ENCODE results near the gene LILRA6.
"Not testable (repeated sequence)": the region's sequence is repeated elsewhere in the genome, so short reads cannot be mapped to it uniquely, and the experiment has no call there.

LILRA6 gene

DNA sequence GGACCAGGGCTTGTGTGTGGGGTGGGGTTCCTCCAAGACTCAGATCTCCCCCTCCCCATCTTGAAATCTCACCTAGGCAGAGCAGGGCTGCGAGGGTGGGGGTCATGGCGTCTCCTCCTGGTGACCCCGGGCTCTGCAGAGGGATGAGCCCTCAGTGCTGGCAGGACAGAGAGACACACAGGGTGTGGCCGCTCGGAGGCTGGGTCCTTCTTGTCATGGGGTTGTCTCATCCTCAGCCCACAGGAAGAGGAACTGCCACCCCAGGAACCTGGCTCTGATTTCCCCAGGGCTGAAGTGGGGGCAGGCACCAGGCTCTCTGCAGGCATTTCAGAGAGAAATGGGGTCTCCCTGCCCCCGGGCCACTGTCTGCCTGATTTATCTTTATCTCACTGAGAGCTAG lies at the start of gene LILRA6:
Gene LILRA6, minus strand, starts transcription at position 145 of the 400 bp plus-strand sequence.
- H3K4me3 ChIP-seq (ENCODE audit: low read length); H3K4me1 ChIP-seq (ENCODE audit: control insufficient read depth, insufficient read depth, low read length); H3K36me3 ChIP-seq (ENCODE audit: control insufficient read depth, insufficient read depth, low read length, severe bottlenecking); DNase-seq (ENCODE audit: low read depth); H3K9me3 ChIP-seq (ENCODE audit: control insufficient read depth, low read length); H3K9ac ChIP-seq (ENCODE audit: low read length): not testable (repeated sequence)
- H3K27me3 ChIP-seq (replicated peaks; ENCODE audit: control insufficient read depth, insufficient read depth, low read length), result peaks cover 11% of the 10 kb centered on the region

DNA sequence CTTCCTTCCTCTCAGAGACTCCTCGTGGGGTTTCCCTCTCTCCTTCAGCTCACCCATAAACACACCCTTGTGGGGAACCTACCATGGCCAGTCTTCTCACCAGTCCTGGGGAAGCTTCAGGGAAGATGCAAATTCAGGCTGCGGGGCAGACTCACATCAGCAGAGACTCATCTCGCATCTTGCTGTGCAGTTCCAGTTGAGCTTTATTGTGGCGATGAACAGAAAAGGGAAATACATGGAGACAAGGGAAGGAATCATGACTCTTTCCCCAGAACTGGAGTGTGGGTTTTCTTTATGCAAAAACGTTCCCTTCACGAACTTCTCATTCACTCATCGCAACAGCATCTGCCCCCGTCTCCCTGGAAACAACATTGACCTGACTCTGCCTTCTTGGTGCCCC lies 46.6 kb upstream of the LILRA6 start:
- not testable (repeated sequence) for DNase-seq (ENCODE audit: low read depth); H3K27me3 ChIP-seq (replicated peaks; ENCODE audit: control insufficient read depth, insufficient read depth, low read length); H3K4me1 ChIP-seq (ENCODE audit: control insufficient read depth, insufficient read depth, low read length); H3K9me3 ChIP-seq (ENCODE audit: control insufficient read depth, low read length); H3K36me3 ChIP-seq (ENCODE audit: control insufficient read depth, insufficient read depth, low read length, severe bottlenecking); H3K9ac ChIP-seq (ENCODE audit: low read length); H3K4me3 ChIP-seq (ENCODE audit: low read length)

DNA sequence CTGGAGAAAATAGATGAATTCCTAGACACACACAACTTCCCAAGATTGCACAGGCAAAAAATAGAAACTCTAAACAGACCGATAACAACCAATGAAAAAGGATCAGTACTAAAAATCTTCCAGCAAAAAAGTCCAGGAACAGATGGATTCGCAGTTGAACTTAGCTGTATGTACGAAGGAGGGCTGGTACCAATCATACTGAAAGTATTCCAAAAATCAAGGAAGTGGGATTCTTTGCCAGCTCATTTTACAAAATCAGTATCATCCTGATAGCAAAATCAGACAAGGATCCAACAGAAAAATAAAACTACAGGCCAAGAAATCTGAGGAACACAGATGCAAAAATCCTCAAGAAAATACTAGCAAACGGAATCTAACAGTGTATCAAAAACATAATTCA lies 44.9 kb upstream of the LILRA6 start:
- Histone ChIP-seq H3K4me3 (ENCODE audit: low read length) (no peak overlapping the region), H3K4me1 (ENCODE audit: control insufficient read depth, insufficient read depth, low read length) (no peaks in the 10 kb centered on the region), H3K36me3 (ENCODE audit: control insufficient read depth, insufficient read depth, low read length, severe bottlenecking) (no peaks in the 10 kb centered on the region), H3K27me3 (replicated peaks; ENCODE audit: control insufficient read depth, insufficient read depth, low read length) (peaks cover 14% of the 10 kb centered on the region), H3K9me3 (ENCODE audit: control insufficient read depth, low read length) (no peaks in the 10 kb centered on the region), H3K9ac (ENCODE audit: low read length) (no peak overlapping the region)
- DNase-seq (ENCODE audit: low read depth), result peak; percentile 15

DNA sequence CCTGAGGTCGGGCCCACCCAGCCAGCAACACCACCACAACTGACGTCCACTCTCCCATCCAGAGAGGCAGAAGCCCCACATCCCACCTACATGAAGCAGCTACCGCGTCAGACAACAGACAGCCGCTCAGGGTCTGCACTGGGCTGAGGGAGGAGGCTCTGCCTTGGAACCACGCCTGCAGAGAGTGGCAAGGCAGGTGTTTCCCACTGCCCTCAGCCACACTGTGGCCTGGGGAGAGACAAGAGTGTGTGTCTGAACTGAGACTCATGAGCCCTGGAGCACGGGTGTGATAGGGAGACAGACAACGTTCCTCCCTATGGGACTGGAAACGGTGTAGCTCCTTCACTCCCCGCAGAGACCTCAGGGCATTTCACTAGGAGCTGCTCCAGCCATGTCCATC lies 43.7 kb upstream of the LILRA6 start:
- H3K36me3 ChIP-seq (ENCODE audit: control insufficient read depth, insufficient read depth, low read length, severe bottlenecking); H3K4me1 ChIP-seq (ENCODE audit: control insufficient read depth, insufficient read depth, low read length); H3K4me3 ChIP-seq (ENCODE audit: low read length); H3K9ac ChIP-seq (ENCODE audit: low read length); H3K9me3 ChIP-seq (ENCODE audit: control insufficient read depth, low read length); DNase-seq (ENCODE audit: low read depth): not testable (repeated sequence)
- peaks cover 20% of the 10 kb centered on the region for H3K27me3 ChIP-seq (replicated peaks; ENCODE audit: control insufficient read depth, insufficient read depth, low read length)

DNA sequence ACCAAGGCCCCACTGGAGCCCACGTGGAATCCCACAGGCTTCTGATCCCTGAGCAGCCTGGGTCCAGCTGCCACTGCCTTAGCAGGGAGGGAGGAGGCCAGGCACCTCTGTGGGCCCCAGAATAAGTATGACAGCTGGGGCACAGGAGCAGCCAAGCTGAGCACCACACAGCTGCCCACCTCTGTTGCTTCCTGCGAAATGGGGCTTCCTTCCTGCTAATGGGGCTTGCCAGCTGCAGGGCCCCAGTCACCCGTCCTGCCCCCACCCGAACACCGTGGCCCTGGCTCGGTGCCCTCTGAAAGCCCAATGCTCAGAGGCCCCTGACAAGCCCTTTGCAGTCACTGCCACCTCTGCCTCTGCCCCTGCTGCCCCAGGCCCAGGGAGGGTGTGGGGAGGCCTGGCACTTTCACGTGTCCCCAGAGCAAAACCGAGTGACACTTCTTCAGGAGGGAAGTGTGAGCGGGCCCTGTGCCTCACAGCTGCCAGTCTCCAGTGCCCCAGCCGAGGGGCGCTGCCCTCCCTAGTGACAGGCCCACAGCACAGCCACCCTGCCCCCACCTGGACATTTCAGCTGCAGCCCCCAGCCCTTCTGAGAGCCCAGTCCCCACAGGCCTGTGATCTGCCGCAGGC lies 43.0 kb upstream of the LILRA6 start:
- peaks cover 20% of the 10 kb centered on the region for H3K27me3 ChIP-seq (replicated peaks; ENCODE audit: control insufficient read depth, insufficient read depth, low read length)
- H3K9ac ChIP-seq (ENCODE audit: low read length); H3K4me1 ChIP-seq (ENCODE audit: control insufficient read depth, insufficient read depth, low read length); H3K9me3 ChIP-seq (ENCODE audit: control insufficient read depth, low read length); H3K4me3 ChIP-seq (ENCODE audit: low read length); H3K36me3 ChIP-seq (ENCODE audit: control insufficient read depth, insufficient read depth, low read length, severe bottlenecking); DNase-seq (ENCODE audit: low read depth): not testable (repeated sequence)

DNA sequence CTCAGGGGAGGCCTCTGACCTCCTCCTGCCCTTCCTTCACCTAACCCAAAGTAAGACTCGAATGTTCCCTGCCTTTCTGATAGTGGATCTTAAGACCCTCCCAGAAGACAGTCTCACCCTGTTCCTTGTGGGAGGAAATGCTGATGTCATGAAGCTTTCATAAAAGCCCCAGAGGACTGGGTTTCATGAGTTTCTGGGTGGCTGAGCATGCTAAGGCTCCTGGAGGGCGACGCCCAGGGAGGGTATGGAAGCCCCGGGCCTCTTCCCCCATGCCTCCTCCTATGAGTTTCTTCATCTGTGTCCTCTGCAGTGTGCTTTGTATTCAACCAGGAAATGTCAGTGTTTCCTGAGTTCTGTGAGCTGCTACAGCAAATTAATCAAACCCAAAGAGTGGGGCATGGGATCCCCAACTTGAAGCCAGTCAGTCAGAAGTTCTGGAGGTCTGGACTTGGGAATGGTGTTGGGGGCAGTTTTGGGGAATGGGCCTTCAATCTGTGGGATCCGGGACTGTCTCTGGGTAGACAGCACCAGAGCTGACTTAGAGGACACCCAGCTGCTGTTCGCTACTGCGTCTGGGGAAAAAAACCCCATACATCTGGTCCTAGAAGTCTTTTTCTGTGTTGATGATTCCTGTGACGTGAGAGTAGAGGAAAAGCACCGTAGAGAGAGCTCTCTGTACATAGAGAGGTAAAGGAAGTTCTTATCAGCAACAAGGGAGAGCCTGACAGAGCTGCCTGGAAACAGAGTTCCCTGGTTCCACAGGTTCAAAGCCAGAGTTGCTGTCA lies 40.3 kb upstream of the LILRA6 start:
- Histone ChIP-seq H3K4me3 (ENCODE audit: low read length) (no peak overlapping the region), H3K36me3 (ENCODE audit: control insufficient read depth, insufficient read depth, low read length, severe bottlenecking) (no peaks in the 10 kb centered on the region)
- no peak for DNase-seq (ENCODE audit: low read depth)

DNA sequence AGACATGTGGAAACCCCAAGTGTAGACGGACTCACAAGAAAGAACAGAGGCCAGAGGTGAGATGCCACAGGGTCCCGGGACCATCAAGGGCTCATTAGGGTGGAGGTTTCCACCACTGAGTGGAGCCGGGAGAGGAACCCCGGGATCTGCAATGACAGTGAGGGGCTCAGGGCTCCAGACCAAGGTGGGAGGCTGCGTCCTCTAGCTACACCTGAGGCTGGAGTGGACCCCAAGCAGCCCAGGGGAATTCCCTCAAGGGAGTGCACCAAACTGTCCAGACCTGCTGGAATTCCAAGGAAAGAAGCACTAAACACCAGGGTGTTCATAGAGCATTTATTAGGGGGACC lies 39.1 kb upstream of the LILRA6 start:
- not testable (repeated sequence) for DNase-seq (ENCODE audit: low read depth); H3K4me1 ChIP-seq (ENCODE audit: control insufficient read depth, insufficient read depth, low read length); H3K9ac ChIP-seq (ENCODE audit: low read length); H3K9me3 ChIP-seq (ENCODE audit: control insufficient read depth, low read length); H3K4me3 ChIP-seq (ENCODE audit: low read length); H3K36me3 ChIP-seq (ENCODE audit: control insufficient read depth, insufficient read depth, low read length, severe bottlenecking)
- H3K27me3 ChIP-seq (replicated peaks; ENCODE audit: control insufficient read depth, insufficient read depth, low read length), result peaks cover 24% of the 10 kb centered on the region

More for the DNA sequence above, 40.3 kb upstream of the LILRA6 start:
- no peaks in the 10 kb centered on the region for H3K9me3 ChIP-seq (ENCODE audit: control insufficient read depth, low read length)
- H3K27me3 ChIP-seq (replicated peaks; ENCODE audit: control insufficient read depth, insufficient read depth, low read length), result peaks cover 24% of the 10 kb centered on the region
- no peaks in the 10 kb centered on the region for H3K4me1 ChIP-seq (ENCODE audit: control insufficient read depth, insufficient read depth, low read length)
- no peak overlapping the region for H3K9ac ChIP-seq (ENCODE audit: low read length)

DNA sequence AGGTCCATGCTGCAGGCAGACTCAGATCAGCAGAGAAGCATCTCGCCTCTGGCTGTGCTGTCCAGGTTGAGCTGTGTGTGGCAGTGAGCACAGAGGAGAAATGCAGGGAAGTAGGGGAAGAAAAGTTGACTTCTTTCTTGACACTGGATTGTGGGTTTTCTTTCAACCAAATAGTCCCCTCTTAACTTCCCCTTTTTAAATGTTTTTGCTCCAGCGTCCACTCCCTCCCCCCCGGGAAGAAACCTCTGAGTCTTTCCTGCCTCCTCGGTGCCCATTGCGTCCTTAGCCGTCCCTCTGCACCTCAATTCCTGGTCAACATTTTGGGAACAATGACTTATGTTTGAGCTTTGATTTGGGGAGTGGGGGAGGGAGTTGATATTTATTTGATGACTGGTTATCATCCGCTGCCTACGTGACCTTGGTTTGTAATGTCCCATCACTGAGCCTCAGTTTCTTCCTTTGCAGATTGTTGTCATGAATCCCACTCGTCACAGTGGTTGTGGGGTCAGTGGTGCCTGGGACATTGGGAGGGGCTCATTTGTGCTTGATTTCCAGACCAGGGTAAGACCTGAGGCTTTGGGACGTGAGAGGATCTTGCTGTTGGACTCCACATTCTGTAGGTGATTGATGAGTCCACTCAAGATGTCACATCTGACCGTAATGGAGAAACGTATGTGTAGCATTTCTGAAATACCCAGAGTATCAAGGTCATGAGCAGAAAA lies 38.6 kb upstream of the LILRA6 start, which contains the start of gene LILRB2:
Gene LILRB2, minus strand, starts transcription at position 104 of the 722 bp plus-strand sequence. CDS start 614 bp downstream, outside the sequence.
- DNase-seq (ENCODE audit: low read depth), result no peak
- peaks cover 24% of the 10 kb centered on the region for H3K27me3 ChIP-seq (replicated peaks; ENCODE audit: control insufficient read depth, insufficient read depth, low read length)
- no peaks in the 10 kb centered on the region for H3K36me3 ChIP-seq (ENCODE audit: control insufficient read depth, insufficient read depth, low read length, severe bottlenecking)
- H3K9me3 ChIP-seq (ENCODE audit: control insufficient read depth, low read length), result no peaks in the 10 kb centered on the region
- no peak within 1 kb of the TSS for H3K9ac ChIP-seq (ENCODE audit: low read length)
- H3K4me3 ChIP-seq (ENCODE audit: low read length), result no peak within 1 kb of the TSS
- no peaks in the 10 kb centered on the region for H3K4me1 ChIP-seq (ENCODE audit: control insufficient read depth, insufficient read depth, low read length)

DNA sequence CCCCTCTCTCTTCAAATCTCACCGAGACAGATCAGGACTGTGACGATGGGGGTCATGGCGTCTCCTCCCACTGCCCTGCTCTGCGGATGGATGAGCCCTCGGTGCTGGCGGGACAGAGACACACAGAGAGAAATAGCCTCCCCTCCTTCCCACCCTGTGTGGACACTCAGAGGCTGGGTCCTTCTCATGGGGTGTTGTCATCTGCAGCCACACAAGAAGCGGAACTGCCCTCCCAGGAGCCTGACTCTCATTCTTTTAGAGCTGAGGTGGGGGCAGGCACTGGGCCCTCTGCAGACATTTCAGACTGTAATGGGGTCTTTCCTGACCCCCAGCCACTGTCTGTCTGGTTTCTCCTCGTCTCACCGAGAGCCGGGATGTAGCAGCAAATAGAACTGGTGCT lies 37.9 kb upstream of the LILRA6 start:
- not testable (repeated sequence) for H3K36me3 ChIP-seq (ENCODE audit: control insufficient read depth, insufficient read depth, low read length, severe bottlenecking); DNase-seq (ENCODE audit: low read depth); H3K4me1 ChIP-seq (ENCODE audit: control insufficient read depth, insufficient read depth, low read length); H3K4me3 ChIP-seq (ENCODE audit: low read length); H3K9ac ChIP-seq (ENCODE audit: low read length); H3K9me3 ChIP-seq (ENCODE audit: control insufficient read depth, low read length)
- peaks cover 24% of the 10 kb centered on the region for H3K27me3 ChIP-seq (replicated peaks; ENCODE audit: control insufficient read depth, insufficient read depth, low read length)

DNA sequence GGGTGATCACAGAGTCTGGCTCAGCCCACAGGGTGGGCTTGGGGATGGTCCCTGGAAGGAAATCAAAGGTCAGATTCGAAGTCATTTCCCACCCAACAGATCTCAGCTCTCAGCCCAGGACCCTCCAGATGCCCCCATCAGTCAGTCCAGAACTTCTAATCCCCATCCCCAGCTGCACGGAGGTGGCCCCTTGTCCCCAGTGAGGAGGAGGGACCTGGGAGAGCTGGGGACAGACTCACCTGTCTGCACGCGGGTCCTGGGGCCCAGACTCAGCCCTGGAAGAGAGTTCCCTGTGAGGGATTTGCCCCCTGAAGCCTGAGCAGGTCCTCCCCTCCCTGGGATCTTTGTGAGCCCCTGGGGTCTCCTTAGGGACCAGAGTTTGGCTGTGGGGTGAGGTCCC lies 37.4 kb upstream of the LILRA6 start:
- H3K36me3 ChIP-seq (ENCODE audit: control insufficient read depth, insufficient read depth, low read length, severe bottlenecking); H3K9me3 ChIP-seq (ENCODE audit: control insufficient read depth, low read length); DNase-seq (ENCODE audit: low read depth); H3K9ac ChIP-seq (ENCODE audit: low read length); H3K4me3 ChIP-seq (ENCODE audit: low read length); H3K4me1 ChIP-seq (ENCODE audit: control insufficient read depth, insufficient read depth, low read length): not testable (repeated sequence)
- H3K27me3 ChIP-seq (replicated peaks; ENCODE audit: control insufficient read depth, insufficient read depth, low read length), result peaks cover 24% of the 10 kb centered on the region

DNA sequence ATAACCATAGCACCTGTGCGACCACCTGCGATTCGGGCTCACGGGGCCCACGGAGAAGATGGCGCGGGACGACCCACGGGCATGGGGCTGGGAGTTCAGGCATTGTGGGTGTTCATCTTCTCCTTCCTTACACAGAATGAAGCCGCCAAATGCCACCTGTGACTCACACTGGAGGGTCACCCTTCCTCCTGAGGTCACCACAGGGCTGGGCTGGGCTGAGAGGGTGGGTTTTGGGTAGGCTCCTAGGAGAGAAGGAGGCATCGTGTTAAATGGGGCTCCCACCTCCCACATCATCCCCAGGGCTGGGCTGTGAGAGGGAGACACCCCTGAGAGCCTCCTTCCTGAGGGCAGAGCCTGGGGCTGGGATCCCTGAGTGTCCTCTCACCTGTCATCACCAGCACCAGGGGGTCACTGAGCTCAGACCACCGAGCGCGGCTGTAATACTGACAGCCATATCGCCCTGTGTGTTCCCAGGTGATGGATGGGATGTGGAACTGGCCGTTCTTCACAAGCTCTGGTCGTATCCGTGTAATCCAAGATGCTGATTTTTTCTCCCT lies 36.9 kb upstream of the LILRA6 start:
- H3K9ac ChIP-seq (ENCODE audit: low read length), result no peak overlapping the region
- H3K9me3 ChIP-seq (ENCODE audit: control insufficient read depth, low read length), result no peaks in the 10 kb centered on the region
- H3K27me3 ChIP-seq (replicated peaks; ENCODE audit: control insufficient read depth, insufficient read depth, low read length), result peaks cover 24% of the 10 kb centered on the region
- no peak for DNase-seq (ENCODE audit: low read depth)
- H3K4me1 ChIP-seq (ENCODE audit: control insufficient read depth, insufficient read depth, low read length), result no peaks in the 10 kb centered on the region
- H3K4me3 ChIP-seq (ENCODE audit: low read length), result no peak overlapping the region
- H3K36me3 ChIP-seq (ENCODE audit: control insufficient read depth, insufficient read depth, low read length, severe bottlenecking), result no peaks in the 10 kb centered on the region
